HEK293 (cell line): ENCODE measurements around the gene ZCCHC7.

ENCODE experiments used
- ATF2 ChIP-seq: fragments of 450-650 bp; formaldehyde crosslinking; IDR thresholded peaks from 2 replicates; pipeline ENCODE4 v1.5.1; 2016; ENCODE audit warnings: missing biosample characterization, missing genetic modification characterization, low read depth
- BCL6B ChIP-seq: fragments of 450-650 bp; formaldehyde crosslinking; IDR thresholded peaks from 2 replicates; pipeline ENCODE4 v1.5.1; 2017; ENCODE audit warnings: missing biosample characterization, missing genetic modification characterization
- CTCF ChIP-seq: fragments of 450-650 bp; formaldehyde crosslinking; IDR thresholded peaks from 2 replicates; pipeline ENCODE4 v1.5.1; 2016; ENCODE audit warnings: missing biosample characterization, missing genetic modification characterization
- GLI4 ChIP-seq: fragments of 450-650 bp; formaldehyde crosslinking; IDR thresholded peaks from 2 replicates; pipeline ENCODE4 v1.5.1; 2016; ENCODE audit warnings: missing biosample characterization, missing genetic modification characterization
- INSM2 ChIP-seq: fragments of 450-650 bp; formaldehyde crosslinking; IDR thresholded peaks from 2 replicates; pipeline ENCODE4 v1.5.1; 2016; ENCODE audit warnings: missing biosample characterization, missing genetic modification characterization
- PATZ1 ChIP-seq: fragments of 450-650 bp; formaldehyde crosslinking; IDR thresholded peaks from 2 replicates; pipeline ENCODE4 v1.5.1; 2016; ENCODE audit warnings: missing biosample characterization, missing genetic modification characterization
- PBX3 ChIP-seq: sonication (generic); formaldehyde crosslinking; IDR thresholded peaks from 2 replicates; pipeline ENCODE4 v1.8.1; 2022; ENCODE audit warnings: mild to moderate bottlenecking, moderate library complexity, missing genetic modification reagents
- REST ChIP-seq: fragments of 450-650 bp; formaldehyde crosslinking; IDR thresholded peaks from 2 replicates; pipeline ENCODE4 v1.5.1; 2016; ENCODE audit warnings: missing biosample characterization, missing genetic modification characterization
- ZBTB10 ChIP-seq: fragments of 450-650 bp; formaldehyde crosslinking; IDR thresholded peaks from 2 replicates; pipeline ENCODE4 v1.5.1; 2016; ENCODE audit warnings: missing biosample characterization, missing genetic modification characterization
- ZBTB44 ChIP-seq: fragments of 450-650 bp; IDR thresholded peaks from 2 replicates; pipeline ENCODE4 v1.5.1; 2018; ENCODE audit warnings: missing biosample characterization, mild to moderate bottlenecking, missing genetic modification characterization
- ZNF121 ChIP-seq: fragments of 450-650 bp; formaldehyde crosslinking; IDR thresholded peaks from 2 replicates; pipeline ENCODE4 v1.5.1; 2016; ENCODE audit warnings: missing biosample characterization, missing genetic modification characterization
- ZNF302 ChIP-seq: fragments of 450-650 bp; formaldehyde crosslinking; IDR thresholded peaks from 2 replicates; pipeline ENCODE4 v1.5.1; 2016; ENCODE audit warnings: missing biosample characterization, missing genetic modification characterization, low read depth
- ZNF701 ChIP-seq: fragments of 450-650 bp; formaldehyde crosslinking; IDR thresholded peaks from 2 replicates; pipeline ENCODE4 v1.5.1; 2016; ENCODE audit warnings: missing biosample characterization, missing genetic modification characterization
- ZNF830 ChIP-seq: fragments of 450-650 bp; IDR thresholded peaks from 2 replicates; pipeline ENCODE4 v1.5.0; 2018; ENCODE audit warnings: missing biosample characterization, missing genetic modification characterization, low read depth, mild to moderate bottlenecking, moderate library complexity

- TF ChIP-seq PATZ1, result no peak
- no peak for TF ChIP-seq ZBTB10 (tag by site-specific recombination)
- TF ChIP-seq CTCF, result no peak
- TF ChIP-seq ATF2, result no peak
- TF ChIP-seq ZBTB44, result no peak
- TF ChIP-seq ZNF701, result no peak
- TF ChIP-seq REST (tag by site-specific recombination), result no peak
- TF ChIP-seq INSM2 (tag by site-specific recombination), result no peak
- TF ChIP-seq ZNF830 (tag by site-specific recombination), result no peak
- no peak for TF ChIP-seq ZNF302 (tag by site-specific recombination)
- TF ChIP-seq ZNF121 (tag by site-specific recombination), result no peak
- no peak for TF ChIP-seq PBX3
- TF ChIP-seq BCL6B (tag by site-specific recombination), result no peak
- no peak for TF ChIP-seq GLI4 (tag by site-specific recombination)
Observed at GRCh38 chr9:37246826-37247225, 126.5 kb downstream of the ZCCHC7 start.
